DND-41 (cell line): ENCODE measurements around the gene ELMO3.

Experiments used
- EZH2 ChIP-seq: IDR thresholded peaks from 3 replicates; pipeline ENCODE4 v1.6.1; 2012; ENCODE audit warnings: borderline replicate concordance, low read depth, mild to moderate bottlenecking, moderate library complexity, low read length, inconsistent platforms; ENCODE audit not compliant: severe bottlenecking
- TF ChIP-seq, protein P1 (sequence below): IDR thresholded peaks from 2 replicates; pipeline ENCODE4 v1.5.1; 2012; ENCODE audit warnings: borderline replicate concordance, low read length, moderate library complexity, mild to moderate bottlenecking; ENCODE audit not compliant: poor library complexity, severe bottlenecking; ENCODE audit errors: extremely low read depth

- TF ChIP-seq, protein P1, sequence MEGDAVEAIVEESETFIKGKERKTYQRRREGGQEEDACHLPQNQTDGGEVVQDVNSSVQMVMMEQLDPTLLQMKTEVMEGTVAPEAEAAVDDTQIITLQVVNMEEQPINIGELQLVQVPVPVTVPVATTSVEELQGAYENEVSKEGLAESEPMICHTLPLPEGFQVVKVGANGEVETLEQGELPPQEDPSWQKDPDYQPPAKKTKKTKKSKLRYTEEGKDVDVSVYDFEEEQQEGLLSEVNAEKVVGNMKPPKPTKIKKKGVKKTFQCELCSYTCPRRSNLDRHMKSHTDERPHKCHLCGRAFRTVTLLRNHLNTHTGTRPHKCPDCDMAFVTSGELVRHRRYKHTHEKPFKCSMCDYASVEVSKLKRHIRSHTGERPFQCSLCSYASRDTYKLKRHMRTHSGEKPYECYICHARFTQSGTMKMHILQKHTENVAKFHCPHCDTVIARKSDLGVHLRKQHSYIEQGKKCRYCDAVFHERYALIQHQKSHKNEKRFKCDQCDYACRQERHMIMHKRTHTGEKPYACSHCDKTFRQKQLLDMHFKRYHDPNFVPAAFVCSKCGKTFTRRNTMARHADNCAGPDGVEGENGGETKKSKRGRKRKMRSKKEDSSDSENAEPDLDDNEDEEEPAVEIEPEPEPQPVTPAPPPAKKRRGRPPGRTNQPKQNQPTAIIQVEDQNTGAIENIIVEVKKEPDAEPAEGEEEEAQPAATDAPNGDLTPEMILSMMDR = no peak
- no peak for TF ChIP-seq EZH2
Observed at GRCh38 chr16:67245674-67246080, 46.7 kb downstream of the ELMO3 start.
